Keratinocyte (primary cell): ENCODE data around the gene GLG1. TPM values are rescaled to one million over a fixed set of nuclear protein-coding genes. Genes with fewer than 3 reads are reported as not detected.

ENCODE experiments used
- DNase-seq: peaks from one replicate; pipeline ENCODE4 v3.0.0-alpha.2; 2011; ENCODE audit warnings: low read depth, missing footprints, low spot score
- FAIRE-seq: peaks from 2 replicates; lab custom pipeline; 2011; peaks lifted over from hg19 to GRCh38; lab: Jason Lieb, UNC
- H2AFZ ChIP-seq: 2 replicates; pipeline ENCODE4 v1.6.0; 2012; ENCODE audit warnings: low read length, control low read depth, inconsistent platforms; ENCODE audit not compliant: control insufficient read depth
- H3K27ac ChIP-seq: 2 replicates; pipeline ENCODE4 v1.5.1; 2011; ENCODE audit warnings: low read length; ENCODE audit not compliant: control insufficient read depth, insufficient read depth
- H3K27me3 ChIP-seq: 3 replicates; pipeline ENCODE4 v1.6.0; 2011; ENCODE audit warnings: low read length; ENCODE audit not compliant: control insufficient read depth, insufficient read depth; ENCODE audit errors: extremely low read depth
- H3K36me3 ChIP-seq, 2 experiments: 2 replicates in 1 of 2; 3 replicates in 1 of 2; pipeline ENCODE4 v1.5.1; 2011; ENCODE audit warnings: low read length in 2 of 2, mild to moderate bottlenecking in 1 of 2; ENCODE audit not compliant: control insufficient read depth in 2 of 2, insufficient read depth in 2 of 2; ENCODE audit errors: extremely low read depth in 1 of 2
- H3K4me1 ChIP-seq: 3 replicates; pipeline ENCODE4 v1.5.1; 2011; ENCODE audit warnings: low read length; ENCODE audit not compliant: control insufficient read depth, insufficient read depth; ENCODE audit errors: extremely low read depth
- H3K4me2 ChIP-seq: 3 replicates; pipeline ENCODE4 v1.6.0; 2011; ENCODE audit warnings: low read depth, low read length; ENCODE audit not compliant: control insufficient read depth, insufficient read depth; ENCODE audit errors: extremely low read depth
- H3K4me3 ChIP-seq, 3 experiments: fragments of 200-600 bp in 1 of 3; sonication (generic) in 1 of 3; 2 replicates in 2 of 3; 3 replicates in 1 of 3; pipeline ENCODE4 v1.5.1; 2011 to 2016; ENCODE audit warnings: low read length in 3 of 3, mild to moderate bottlenecking in 3 of 3, control low read depth in 2 of 3, inconsistent platforms in 1 of 3, low read depth in 1 of 3, mixed read lengths in 1 of 3, mixed run types in 1 of 3, moderate library complexity in 1 of 3; ENCODE audit not compliant: control insufficient read depth in 2 of 3, insufficient read depth in 2 of 3; ENCODE audit errors: extremely low read depth in 1 of 3
- H3K79me2 ChIP-seq: 2 replicates; pipeline ENCODE4 v1.6.0; 2012; ENCODE audit warnings: low read length; ENCODE audit not compliant: control insufficient read depth, insufficient read depth
- H3K9ac ChIP-seq: 3 replicates; pipeline ENCODE4 v1.6.0; 2011; ENCODE audit warnings: low read length; ENCODE audit not compliant: control insufficient read depth, insufficient read depth; ENCODE audit errors: extremely low read depth
- H3K9me1 ChIP-seq: 3 replicates; pipeline ENCODE4 v1.6.0; 2011; ENCODE audit warnings: low read length; ENCODE audit not compliant: control insufficient read depth, insufficient read depth; ENCODE audit errors: extremely low read depth
- H3K9me3 ChIP-seq: 2 replicates; pipeline ENCODE4 v1.5.1; 2012; ENCODE audit warnings: low read depth, low read length; ENCODE audit not compliant: control insufficient read depth
- H4K20me1 ChIP-seq: 3 replicates; pipeline ENCODE4 v1.6.0; 2011; ENCODE audit warnings: low read length; ENCODE audit not compliant: control insufficient read depth, insufficient read depth; ENCODE audit errors: extremely low read depth
- EZH2 ChIP-seq: IDR thresholded peaks from one replicate; pipeline ENCODE4 v1.6.1; 2012; ENCODE audit warnings: inconsistent platforms, mild to moderate bottlenecking, low read length, moderate library complexity
- dilution Hi-C: fragments of 300-500 bp; cut with MboI; formaldehyde crosslinking; loops from one replicate; pipeline ENCODE4 v1.7.0; 2020; ENCODE audit warnings: low sequenced_read_pairs; ENCODE audit not compliant: extremely low pct_ligation_motif_present
- polyA plus RNA-seq, 5 experiments: library from polyadenylated mRNA; depleted of rRNA in 3 of 5; stranded (reverse) in 3 of 5; stranded (forward) in 1 of 5; unstranded in 1 of 5; fragments of >200 nt; gene quantifications; 1 replicate in 1 of 5; 2 replicates in 3 of 5; 3 replicates in 1 of 5; pipeline versions ENCODE4 v1.2.1 to v1.2.3, GENCODE V29; 2011 to 2012; ENCODE audit warnings: missing spikeins in 2 of 5, low read depth in 1 of 5, low replicate concordance in 1 of 5
- TF ChIP-seq, protein P1 (sequence below), 3 experiments: IDR thresholded peaks in 1 of 3; conservative IDR thresholded peaks in 1 of 3; optimal IDR thresholded peaks in 1 of 3; 2 replicates in 2 of 3; 3 replicates in 1 of 3; pipeline versions ENCODE3 to v1.5.1; 2011; ENCODE audit warnings: low read length in 3 of 3, mild to moderate bottlenecking in 3 of 3, moderate library complexity in 2 of 3, control low read depth in 1 of 3, inconsistent platforms in 1 of 3; ENCODE audit not compliant: insufficient read depth in 2 of 3; ENCODE audit errors: extremely low read depth in 1 of 3

Gene GLG1
- polyA plus RNA-seq, 1 donor (not counting 4 experiments of a cell fraction or from before 2014, with no cell fraction given) = 63.6 TPM

- DNase-seq (no peak), FAIRE-seq (no peak)
- H3K9ac ChIP-seq = no peak overlapping the region
- peaks cover 4 to 5% of the 10 kb centered on the region in 2 experiments for H3K36me3 ChIP-seq
- TF ChIP-seq, protein P1, sequence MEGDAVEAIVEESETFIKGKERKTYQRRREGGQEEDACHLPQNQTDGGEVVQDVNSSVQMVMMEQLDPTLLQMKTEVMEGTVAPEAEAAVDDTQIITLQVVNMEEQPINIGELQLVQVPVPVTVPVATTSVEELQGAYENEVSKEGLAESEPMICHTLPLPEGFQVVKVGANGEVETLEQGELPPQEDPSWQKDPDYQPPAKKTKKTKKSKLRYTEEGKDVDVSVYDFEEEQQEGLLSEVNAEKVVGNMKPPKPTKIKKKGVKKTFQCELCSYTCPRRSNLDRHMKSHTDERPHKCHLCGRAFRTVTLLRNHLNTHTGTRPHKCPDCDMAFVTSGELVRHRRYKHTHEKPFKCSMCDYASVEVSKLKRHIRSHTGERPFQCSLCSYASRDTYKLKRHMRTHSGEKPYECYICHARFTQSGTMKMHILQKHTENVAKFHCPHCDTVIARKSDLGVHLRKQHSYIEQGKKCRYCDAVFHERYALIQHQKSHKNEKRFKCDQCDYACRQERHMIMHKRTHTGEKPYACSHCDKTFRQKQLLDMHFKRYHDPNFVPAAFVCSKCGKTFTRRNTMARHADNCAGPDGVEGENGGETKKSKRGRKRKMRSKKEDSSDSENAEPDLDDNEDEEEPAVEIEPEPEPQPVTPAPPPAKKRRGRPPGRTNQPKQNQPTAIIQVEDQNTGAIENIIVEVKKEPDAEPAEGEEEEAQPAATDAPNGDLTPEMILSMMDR (optimal IDR thresholded peaks at IDR 0.05 in 1 of 3, IDR thresholded peaks at IDR 0.05 in 1 of 3, conservative IDR thresholded peaks at IDR 0.05 in 1 of 3; ENCODE audit: extremely low read depth in 1 of 3, insufficient read depth in 2 of 3, low read length in 3 of 3) = no peak
- TF ChIP-seq EZH2 = no peak
- H3K27me3 ChIP-seq = no peaks in the 10 kb centered on the region
- no peaks in the 10 kb centered on the region for H3K9me1 ChIP-seq
- H3K4me3 ChIP-seq = no peak overlapping the region
- no peak overlapping the region for H3K4me2 ChIP-seq
- H2AFZ ChIP-seq = no peak overlapping the region
- H3K4me1 ChIP-seq = no peaks in the 10 kb centered on the region
- dilution Hi-C loops = no loop called here
- H3K79me2 ChIP-seq = no peaks in the 10 kb centered on the region
- H3K27ac ChIP-seq = no peak overlapping the region
- no peaks in the 10 kb centered on the region for H3K9me3 ChIP-seq
- no peaks in the 10 kb centered on the region for H4K20me1 ChIP-seq
Observed at GRCh38 chr16:74501484-74502478, 105.1 kb downstream of the GLG1 start.

- Histone ChIP-seq H3K79me2 (no peaks in the 10 kb centered on the region), H3K9me1 (no peaks in the 10 kb centered on the region), H3K36me3 (peaks cover 4 to 7% of the 10 kb centered on the region in 2 experiments), H3K9me3 (no peaks in the 10 kb centered on the region), H3K4me2 (no peak overlapping the region), H3K9ac (no peak overlapping the region), H3K27me3 (no peaks in the 10 kb centered on the region), H3K4me1 (no peaks in the 10 kb centered on the region), H2AFZ (no peak overlapping the region), H3K27ac (no peak overlapping the region), H4K20me1 (no peaks in the 10 kb centered on the region), H3K4me3 (no peak overlapping the region)
- TF ChIP-seq, protein P1 (optimal IDR thresholded peaks at IDR 0.05 in 1 of 3, IDR thresholded peaks at IDR 0.05 in 1 of 3, conservative IDR thresholded peaks at IDR 0.05 in 1 of 3; ENCODE audit: extremely low read depth in 1 of 3, insufficient read depth in 2 of 3, low read length in 3 of 3) = no peak
- no peak for TF ChIP-seq EZH2
- dilution Hi-C loops = no loop called here
- FAIRE-seq (no peak), DNase-seq (no peak)
Observed at GRCh38 chr16:74500907-74501306, 106.0 kb downstream of the GLG1 start.
